Right renal pelvis (tissue), 4 donors: ENCODE results near the gene CD209. TPM values are rescaled to one million over a fixed set of nuclear protein-coding genes. Genes with fewer than 3 reads are reported as not detected.
"Not testable (repeated sequence)": the region's sequence is repeated elsewhere in the genome, so short reads cannot be mapped to it uniquely, and the experiment has no call there.

Source experiments
- DNase-seq, 4 donors: peaks; one replicate each; pipeline ENCODE4 v3.0.0-alpha.2; 2013; ENCODE audit warnings: low read depth in 4 of 4, low spot score in 3 of 4, missing footprints in 1 of 4
- polyA plus RNA-seq, 4 donors: library from polyadenylated mRNA; unstranded; fragments of 120-200 nt; gene quantifications; one replicate each; pipeline ENCODE4 v1.2.1, GENCODE V29; 2013; ENCODE audit not compliant: insufficient read length in 4 of 4

Gene CD209
- polyA plus RNA-seq, 4 donors: 1.0 to 1.7 (median 1.3) TPM

DNA sequence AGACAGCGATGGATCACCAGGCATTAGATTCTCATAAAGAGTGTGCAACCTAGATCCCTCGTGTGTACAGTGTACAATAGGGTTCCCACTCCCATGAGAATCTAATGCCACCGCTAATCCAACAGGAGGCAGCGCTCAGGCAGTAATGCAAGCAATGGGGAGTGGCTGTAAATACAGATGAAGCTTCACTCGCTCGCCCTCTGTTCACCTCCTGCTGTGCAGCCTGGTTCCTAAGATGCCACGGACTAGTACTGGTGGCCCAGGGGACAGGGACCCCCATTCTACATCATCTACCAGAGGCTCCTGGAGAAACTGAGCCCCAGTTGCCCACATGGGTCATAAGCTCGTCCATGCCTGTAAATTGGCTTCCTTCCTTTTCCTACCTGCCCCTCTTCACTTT, 23.7 kb upstream of the CD209 start:
- no peak for DNase-seq

DNA sequence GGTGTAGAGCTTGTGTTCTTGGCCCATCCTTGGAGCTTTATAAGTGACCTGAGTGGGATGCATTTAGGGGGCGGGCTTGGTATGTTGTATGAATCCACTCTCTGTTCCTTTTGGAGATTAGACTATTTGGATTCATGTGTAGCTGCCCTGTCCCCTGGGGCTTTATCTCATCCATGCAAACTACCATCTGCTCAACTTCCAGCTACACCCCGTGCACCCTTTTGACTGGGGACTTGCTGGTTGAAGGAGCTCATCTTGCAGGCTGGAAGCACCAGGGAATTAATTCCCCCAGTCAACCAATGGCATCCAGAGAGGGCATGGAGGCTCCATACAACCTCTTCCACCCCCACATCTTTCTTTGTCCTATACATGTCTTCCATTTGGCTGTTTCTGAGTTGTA, 21.8 kb upstream of the CD209 start:
- DNase-seq: no peak

DNA sequence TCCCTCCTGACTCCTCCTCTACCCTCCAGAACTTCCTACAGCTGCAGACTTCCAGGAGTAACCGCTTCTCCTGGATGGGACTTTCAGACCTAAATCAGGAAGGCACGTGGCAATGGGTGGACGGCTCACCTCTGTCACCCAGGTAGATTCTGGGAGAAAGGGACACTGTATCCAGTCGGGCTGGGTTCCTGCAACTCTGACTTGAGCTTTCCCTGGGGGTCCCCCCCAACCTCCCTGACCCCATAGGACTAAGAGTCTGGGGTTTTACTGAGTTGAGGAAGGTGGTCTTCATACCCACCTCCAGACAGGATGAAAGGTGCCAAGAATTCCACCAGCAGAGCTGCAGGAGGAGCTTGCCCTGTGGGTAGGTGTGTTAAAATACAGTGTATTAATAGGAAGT, 20.2 kb upstream of the CD209 start:
- no peak for DNase-seq

DNA sequence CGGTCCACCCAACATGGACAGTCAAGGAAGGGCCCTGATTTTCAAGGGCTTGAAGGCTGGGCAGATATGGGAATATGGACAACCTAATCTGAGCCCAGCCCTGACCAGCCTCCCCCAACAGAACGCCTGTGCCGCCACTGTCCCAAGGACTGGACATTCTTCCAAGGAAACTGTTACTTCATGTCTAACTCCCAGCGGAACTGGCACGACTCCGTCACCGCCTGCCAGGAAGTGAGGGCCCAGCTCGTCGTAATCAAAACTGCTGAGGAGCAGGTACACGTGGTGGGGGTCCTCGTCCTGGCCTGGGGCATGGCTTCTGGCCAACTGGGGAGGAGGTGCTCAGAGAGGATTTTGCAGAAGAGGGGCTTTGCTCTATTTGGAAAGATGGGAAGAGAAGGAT, 19.2 kb upstream of the CD209 start:
- no peak for DNase-seq

DNA sequence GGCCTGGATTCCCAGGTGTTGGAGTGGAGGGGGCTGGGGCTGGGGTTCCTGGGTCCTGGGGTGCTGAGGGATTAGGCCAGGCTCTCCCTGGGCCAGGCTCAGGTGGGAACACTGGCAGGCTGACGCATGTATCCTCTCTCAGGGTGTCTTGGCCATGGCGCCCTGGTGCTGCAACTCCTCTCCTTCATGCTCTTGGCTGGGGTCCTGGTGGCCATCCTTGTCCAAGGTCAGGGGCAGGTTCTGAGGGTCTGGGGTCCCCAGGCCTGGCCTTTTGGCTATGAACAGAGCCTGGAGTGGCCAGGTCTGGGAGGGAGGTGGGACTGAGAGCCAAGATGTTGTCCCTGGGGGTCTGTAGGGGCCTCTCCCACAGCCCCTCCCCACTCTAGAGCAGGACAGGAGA, 17.7 kb upstream of the CD209 start:
- DNase-seq: not testable (repeated sequence)

DNA sequence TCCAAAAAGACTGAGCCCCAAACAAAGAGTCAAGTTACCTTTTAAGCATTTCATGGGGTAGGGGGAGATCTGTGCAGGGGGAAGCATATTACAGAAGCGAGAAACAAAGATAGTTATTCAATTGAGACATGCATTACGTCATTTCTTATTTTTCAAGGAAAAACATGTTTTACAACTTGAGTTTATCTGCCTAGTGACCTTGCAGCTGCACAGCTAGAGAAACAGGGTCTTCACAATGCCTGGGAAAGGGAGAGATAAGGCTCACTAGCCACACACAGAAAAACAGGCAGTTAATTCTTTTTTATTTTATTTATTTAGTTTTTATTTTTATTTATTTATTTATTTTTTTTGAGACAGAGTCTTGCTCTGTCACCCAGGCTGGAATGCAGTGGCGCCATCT, 16.8 kb upstream of the CD209 start:
- DNase-seq: not testable (repeated sequence)

DNA sequence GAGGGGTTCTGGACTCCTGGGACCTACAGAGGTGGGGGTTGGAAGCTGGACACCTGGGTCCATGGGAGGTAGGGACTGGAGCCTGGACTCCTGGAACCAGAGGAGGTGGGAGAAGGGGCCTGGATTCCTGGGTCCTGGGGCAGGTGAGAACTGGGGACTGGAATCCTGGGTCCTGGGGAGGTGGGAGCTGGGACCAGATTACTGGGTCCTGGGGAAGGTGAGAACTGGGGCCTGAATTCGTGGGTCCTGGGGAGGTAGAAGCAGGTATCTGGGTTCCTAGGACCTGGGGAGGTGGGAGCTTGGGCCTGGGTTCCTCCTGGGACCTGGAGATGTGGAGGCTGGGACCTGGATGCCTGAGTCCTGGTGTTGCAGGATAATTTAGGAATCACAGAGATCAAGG, 16.4 kb upstream of the CD209 start:
- no peak for DNase-seq

DNA sequence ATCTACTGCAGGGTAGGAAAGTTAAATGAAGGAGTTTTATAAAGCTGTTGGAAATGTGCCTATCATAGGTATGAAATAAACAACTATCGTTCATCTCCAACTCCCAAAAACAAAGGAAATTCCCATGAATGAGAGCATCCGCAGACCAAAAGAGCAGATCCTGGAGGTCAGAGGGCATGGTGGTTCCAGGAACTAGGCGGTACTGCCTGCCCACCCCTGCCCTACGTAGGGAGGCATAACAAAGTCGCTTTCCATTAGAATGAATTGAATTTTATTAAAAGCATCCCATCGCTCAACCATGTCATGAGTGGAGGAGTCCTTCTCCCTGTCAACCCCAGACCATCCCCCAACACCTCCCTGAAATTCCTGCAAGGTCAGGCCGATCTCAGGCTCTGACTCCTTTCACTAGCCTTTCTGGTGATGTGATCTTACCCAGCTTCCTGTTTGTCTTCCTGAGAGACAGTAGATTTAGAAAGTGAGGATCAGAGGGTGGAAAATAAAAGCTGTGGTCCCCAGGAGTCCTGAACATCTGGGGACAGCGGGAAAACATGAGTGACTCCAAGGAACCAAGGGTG, 15.5 kb upstream of the CD209 start, which contains the start of gene CLEC4M:
TSS of gene CLEC4M (plus strand) at position 525 of the 575 bp plus-strand sequence. CDS start at position 549, 24 bp downstream.
- no peak for DNase-seq

DNA sequence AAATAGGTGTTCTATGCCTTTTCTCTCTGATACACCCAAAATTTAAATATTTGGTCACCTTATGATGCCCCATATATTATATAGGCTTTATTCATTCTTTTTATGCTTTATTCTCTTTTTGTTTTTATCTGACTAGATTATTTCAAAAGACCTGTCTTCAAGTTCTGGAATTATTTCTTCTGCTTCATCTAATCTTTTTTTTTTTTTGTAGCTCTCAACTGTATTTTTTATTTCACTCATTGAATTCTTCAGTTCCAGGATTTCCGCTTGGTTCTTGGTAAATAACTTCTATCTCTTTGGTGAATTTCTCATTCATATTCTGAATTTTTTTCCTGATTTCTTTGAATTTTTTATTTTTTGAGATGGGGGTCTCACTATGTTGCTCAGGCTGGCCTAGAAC, 11.8 kb upstream of the CD209 start:
- no peak for DNase-seq

DNA sequence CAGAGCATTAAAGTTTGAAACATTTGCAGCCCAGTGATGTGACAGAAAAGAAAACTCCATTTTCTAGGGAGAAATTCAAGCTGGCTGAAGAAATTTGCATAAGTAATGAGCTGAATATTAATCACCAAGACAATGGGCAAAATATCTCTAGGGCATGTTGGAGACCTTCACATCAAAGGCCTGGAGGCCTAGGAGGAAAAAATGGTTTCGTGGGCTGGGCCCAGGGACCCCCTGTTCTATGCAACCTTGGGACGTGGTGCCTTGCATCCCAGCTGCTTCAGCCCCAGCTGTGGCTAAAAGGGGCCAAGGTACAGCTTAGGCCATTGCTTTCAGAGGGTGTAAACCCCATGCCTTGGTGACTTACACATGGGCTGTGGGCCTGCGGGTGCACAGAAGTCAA, 10.0 kb upstream of the CD209 start:
- DNase-seq: no peak

DNA sequence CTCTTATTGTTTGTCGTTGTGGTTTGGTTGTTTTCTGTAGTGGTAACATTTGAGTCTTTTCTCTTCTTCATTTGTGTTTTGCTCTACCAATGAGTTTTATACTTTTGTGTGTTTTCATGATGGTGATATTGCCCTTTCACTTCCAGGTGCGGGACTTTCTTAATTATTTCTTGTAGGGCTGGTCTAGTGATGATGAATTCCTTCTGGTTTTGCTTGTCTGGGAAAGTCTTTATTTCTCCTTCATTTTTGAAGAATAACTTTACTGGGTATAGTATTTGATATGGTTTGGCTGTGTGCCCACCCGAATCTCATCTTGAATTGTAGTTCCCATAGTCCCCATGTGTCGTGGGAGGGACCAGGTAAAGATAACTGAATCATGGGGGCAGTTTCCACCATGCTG, 8.9 kb upstream of the CD209 start:
- DNase-seq: no peak

DNA sequence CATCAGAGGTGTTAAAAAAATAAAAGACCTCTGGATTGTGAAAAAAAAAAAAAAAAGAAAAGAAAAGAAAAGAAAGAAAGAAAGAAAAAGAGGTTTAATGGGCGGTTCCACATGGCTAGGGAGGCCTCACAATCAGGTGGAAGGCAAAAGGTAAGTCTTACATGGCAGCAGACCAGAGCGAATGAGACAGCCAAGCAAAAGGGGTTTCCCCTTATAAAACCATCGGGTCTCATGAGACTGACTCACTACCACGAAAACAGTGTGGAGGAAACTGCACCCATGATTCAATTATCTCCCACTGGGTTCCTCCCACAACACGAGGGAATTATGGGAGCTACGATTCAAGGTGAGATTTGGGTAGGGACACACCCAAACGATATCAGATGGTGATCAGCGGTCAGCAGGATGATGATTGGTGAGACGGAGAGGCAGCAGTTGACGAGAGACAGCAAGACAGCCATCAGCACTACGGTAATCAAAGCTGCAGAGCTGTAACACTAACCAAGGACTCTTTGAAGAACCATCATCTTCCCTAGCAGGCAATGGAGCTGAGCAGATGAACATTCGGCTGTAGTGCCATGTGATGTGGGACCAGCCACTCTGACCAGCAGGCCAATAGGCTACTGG, 3.9 kb upstream of the CD209 start:
- no peak for DNase-seq

DNA sequence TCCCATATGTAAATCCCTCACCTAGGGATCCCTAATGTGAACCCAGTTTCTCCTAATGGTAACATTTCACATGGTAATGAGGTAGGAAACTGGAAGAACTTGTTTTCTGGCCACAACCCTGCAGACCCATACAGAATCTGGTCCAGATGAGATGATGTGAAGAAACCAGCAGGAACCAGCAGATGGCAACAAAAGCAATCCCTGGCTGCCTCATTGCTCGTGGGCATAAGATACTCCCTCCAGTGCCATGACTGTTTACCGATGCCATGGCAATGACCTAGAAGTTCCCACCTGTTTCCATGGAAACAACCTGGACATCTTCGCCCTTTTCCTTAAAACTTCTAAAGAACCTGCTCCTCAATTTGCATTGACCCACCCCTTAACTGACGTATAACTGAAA, 1.4 kb upstream of the CD209 start:
- peak; percentile 13 to 35 (median 14) for DNase-seq

DNA sequence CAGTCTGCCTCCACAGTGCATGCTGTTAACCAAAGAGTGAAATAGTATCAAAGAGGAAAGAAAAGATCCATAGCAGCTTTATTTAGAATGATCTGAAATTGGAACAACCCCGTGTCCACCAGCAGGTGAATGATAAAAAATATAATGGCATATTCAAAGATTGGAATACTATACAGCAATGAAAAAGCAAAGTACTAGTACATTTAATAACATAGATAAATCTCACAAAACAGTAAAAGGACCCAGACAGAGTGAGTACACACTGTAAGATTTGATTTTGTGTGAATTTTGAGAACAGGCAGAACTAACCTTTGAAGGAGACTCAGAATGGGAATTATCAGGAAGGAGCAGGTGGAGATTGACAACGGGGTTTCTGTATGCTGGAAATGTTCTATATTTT, 837 bp upstream of the CD209 start:
- DNase-seq: no peak

DNA sequence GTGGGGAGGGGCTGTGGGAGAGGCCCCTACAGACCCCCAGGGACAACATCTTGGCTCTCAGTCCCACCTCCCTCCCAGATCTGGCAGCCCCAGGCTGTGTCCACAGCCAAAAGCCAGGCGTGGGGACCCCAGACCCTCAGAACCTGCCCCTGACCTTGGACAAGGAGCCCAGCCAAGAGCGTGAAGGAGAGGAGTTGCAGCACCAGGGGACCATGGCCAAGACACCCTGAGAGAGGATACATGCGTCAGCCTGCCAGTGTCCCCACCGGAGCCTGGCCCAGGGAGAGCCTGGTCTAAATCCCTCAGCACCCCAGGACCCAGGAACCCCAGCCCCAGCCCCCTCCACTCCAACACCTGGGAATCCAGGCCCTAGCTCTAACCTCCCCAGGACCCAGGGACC, 1.0 kb downstream of the CD209 start:
- not testable (repeated sequence) for DNase-seq

DNA sequence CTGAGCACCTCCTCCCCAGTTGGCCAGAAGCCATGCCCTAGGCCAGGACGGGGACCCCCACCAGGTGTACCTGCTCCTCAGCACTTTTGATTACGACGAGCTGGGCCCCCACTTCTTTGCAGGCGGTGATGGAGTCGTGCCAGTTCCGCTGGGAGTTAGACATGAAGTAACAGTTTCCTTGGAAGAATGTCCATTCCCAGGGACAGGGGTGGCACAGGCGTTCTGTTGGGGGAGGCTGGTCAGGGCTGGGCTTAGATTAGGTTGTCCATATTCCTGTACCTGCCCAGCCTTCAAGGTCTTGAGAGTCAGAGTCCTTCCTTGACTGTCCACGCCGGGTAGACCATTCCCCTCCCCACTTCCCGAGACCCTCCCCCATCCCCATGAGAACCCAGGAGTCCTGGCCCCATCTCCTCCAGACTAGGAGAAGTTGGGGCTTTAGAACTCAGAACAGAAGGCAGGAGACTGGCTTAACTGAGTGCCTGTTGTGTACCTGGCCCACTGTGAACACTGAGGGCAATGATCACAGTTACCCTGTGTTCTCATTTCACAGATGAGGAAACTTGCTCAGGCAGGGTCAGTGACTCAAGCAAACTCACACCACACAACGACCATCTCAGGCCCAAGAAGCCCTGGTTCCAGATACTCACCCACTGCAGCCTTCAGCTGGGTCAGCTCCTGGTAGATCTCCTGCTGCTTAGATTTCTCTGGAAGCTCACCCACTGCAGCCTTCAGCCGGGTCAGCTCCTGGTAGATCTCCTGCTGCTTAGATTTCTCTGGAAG, 2.3 kb downstream of the CD209 start:
- no peak for DNase-seq

DNA sequence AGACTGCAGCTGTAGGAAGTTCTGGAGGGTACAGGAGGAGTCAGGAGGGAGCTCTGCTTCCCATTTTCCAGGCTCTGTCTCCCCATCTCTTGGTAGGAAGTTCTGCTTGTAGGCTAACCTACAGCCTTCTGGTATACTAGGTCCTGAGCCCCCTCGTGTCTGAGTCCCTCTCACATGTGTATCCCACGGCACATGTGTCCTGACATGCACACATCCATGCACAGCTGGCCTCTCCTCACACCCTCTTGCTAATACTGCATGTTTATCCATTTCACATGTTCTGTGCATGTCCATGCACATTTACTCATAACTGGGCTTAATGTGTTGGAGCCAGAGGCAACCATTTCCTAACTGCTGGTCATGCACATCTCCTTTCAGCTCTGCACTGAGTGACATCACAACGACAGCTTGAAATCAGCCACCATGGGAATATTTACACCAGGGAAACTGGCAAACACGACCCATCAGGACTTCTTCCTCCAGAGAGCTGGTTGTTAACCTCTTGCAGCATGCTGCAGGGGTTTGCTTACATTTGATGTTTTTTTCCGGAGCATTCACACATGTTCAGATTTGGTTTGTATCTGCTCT, 3.0 kb downstream of the CD209 start:
- no peak for DNase-seq

DNA sequence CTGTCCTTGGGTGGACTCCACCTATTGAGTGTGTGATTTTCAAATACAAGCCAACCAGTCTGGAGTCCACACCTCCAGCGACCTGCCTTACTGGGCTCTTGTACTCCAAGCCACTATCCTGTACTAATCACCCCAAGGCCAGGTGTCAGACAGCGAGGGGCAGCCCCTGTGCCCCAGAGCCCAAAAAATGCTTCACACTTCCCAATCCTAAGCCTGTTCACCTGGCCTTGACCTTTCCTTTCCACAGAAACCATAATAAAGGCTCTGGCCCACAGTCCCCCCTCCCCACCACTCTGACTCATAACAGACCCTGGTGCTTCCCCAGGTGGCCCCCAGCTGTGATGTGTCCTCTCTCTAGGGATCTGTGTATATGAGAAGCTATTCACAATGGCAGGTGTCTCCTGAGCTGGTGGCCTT, 3.9 kb downstream of the CD209 start:
- DNase-seq: no peak

DNA sequence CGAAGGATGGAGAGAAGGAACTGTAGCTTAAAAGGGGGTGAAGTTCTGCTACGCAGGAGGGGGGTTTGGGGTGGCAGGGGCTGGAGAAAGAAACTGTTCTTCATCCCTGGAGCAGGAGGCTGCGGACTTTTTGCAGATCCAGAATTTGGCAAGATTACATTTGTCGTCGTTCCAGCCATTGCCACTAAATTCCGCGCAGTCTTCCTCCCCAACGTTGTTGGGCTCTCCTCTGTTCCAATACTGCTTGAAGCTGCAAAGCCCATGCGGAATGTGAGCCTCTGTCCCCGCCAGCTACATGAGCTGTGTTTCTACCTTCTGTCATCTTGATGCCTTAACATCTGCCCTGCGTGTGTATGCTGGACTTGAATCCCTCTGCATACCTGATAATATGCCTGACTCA, 4.3 kb downstream of the CD209 start:
- no peak for DNase-seq

DNA sequence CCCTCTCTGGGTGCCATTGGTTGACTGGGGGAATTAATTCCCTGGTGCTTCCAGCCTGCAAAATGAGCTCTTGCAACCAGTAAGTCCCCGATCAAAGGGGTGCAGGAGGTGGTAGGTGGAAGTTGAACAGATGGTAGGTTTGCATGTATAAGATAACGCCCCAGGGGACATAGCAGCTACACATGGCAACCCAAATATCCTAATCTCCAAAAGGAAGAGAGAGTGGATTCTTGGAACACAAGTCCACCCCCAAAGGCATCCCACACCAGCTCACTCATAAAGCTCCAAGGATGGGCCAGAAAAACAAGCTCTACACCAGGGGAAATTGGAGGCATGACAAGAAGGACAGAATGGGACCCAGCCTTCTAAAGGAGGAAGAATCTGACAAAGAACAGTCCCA, 4.8 kb downstream of the CD209 start:
- no peak for DNase-seq

DNA sequence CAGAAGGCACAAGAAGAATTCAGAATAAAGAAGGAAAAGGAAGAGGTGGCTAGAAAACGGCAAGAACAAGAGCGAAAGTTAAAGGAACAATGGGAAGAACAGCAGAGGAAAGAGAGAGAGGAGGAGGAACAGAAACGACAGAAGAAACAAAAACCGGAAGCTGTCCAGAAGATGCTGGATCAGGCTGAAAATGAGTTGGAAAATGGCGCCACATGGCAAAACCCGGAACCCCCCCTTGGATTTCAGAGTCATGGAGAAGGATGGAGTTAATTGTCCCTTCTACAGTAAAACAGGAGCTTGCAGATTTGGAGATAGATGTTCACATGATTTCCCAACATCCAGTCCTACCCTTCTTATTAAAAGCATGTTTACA, 6.7 kb downstream of the CD209 start:
- no peak for DNase-seq
